ENCODE data around the gene RETREG2.

- no peak for TF ChIP-seq EZH2 (IDR thresholded peaks at IDR 0.05)
- TF ChIP-seq CTCF (IDR thresholded peaks at IDR 0.05): no peak
- no peak for TF ChIP-seq EZH2phosphoT487 (IDR thresholded peaks at IDR 0.05)
These were observed 28.4 kb upstream of the RETREG2 start for GRCh38 chr2:219149667-219150066.

Data from neural progenitor cell (in vitro differentiated cells).